ENCODE results near the gene ARHGEF2. TPM values are rescaled to one million over a fixed set of nuclear protein-coding genes. Genes with fewer than 3 reads are reported as not detected.

ARHGEF2 gene
- total and polyA plus RNA-seq, 8 donors = 10.3 to 39.0 (median 20.3) TPM

DNA sequence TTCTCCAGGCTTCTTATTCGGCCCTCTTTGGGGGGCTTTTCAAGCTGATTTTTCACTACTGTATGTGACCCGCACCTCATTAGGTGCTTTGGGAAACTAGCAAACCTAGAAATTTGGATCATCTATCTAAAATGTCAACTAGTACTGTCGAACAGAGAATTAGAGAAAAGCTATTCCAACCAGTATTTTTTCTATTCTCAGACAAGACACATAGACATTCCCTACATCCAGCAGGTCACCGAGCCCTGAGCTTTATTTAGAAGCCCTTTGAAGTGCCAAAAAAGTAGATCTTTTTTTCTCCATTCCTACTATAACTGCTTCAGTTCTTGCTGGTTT is 42.7 kb upstream of the ARHGEF2 start:
- H3K27ac ChIP-seq = peak overlapping the region in 2 of 4 donors; percentile 65 to 76
- H3K4me3 ChIP-seq = peak overlapping the region; percentile 45 to 92 (median 82)
- intact Hi-C loops (cut with DNase I) = no loop called here
- ATAC-seq = no peak
- H3K27me3 ChIP-seq = no peaks in the 10 kb centered on the region
- no peak for TF ChIP-seq CTCF (IDR thresholded peaks at IDR 0.05)
- no peak for DNase-seq
- peaks cover 6 to 15% (median 14%) of the 10 kb centered on the region in 3 donors for H3K4me1 ChIP-seq
- WGBS, 2 donors = 3 to 5% methylated on average over 4 of the region's 4 CpGs
- H3K36me3 ChIP-seq = peaks cover 0 to 32% (median 9%) of the 10 kb centered on the region in 3 donors
- FAIRE-seq = no peak
- no peaks in the 10 kb centered on the region for H3K9me3 ChIP-seq

- no peaks in the 10 kb centered on the region for H3K27me3 ChIP-seq
- WGBS, 2 donors = 0 to 1% methylated on average over 45 of the region's 45 CpGs
- intact Hi-C loops (cut with DNase I) = no loop called here
- ATAC-seq (peak; percentile 96 to 99 (median 99)), FAIRE-seq (no peak), DNase-seq (peak; percentile 78 to 91 (median 86))
- no peak for TF ChIP-seq CTCF (IDR thresholded peaks at IDR 0.05)
- H3K36me3 ChIP-seq = peaks cover 0 to 37% (median 9%) of the 10 kb centered on the region in 3 donors
- H3K9me3 ChIP-seq = no peaks in the 10 kb centered on the region
- H3K4me1 ChIP-seq = peaks cover 6 to 15% (median 14%) of the 10 kb centered on the region in 3 donors
- peak within 1 kb of the TSS; percentile 45 to 92 (median 82) for H3K4me3 ChIP-seq
- peak within 1 kb of the TSS; percentile 63 to 76 (median 65) for H3K27ac ChIP-seq
Measured at GRCh38 chr1:156020293-156021092, 42.1 kb upstream of the ARHGEF2 start, which contains the start of gene SSR2. SSR2 (minus strand) TSS chr1:156020951; CDS start chr1:156020167, 784 bp downstream.

DNA sequence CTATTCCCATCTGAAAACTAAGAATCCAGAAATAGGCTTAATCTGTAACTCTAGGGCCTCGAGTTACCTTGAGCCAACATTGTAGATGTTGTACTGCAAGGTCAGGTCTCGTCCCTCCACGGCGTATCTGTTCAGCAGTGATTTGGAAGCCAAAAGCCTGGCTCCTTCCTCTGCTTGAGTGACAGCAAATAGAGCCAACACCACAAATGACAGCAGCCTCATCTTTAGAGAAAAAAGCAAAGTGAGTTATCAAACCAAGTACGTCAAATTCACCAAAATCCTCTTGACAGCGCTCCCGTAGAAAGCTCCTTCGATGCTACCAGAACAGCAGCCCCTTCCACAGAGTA is 41.6 kb upstream of the ARHGEF2 start:
- 8 to 13% methylated on average over 8 of the region's 8 CpGs for WGBS, 2 donors
- Histone ChIP-seq H3K9me3 (no peaks in the 10 kb centered on the region), H3K36me3 (peaks cover 0 to 37% (median 9%) of the 10 kb centered on the region in 3 donors), H3K4me3 (peak overlapping the region; percentile 45 to 92 (median 82)), H3K27me3 (no peaks in the 10 kb centered on the region), H3K4me1 (peaks cover 6 to 15% (median 14%) of the 10 kb centered on the region in 3 donors), H3K27ac (peak overlapping the region in 1 of 4 donors; percentile 76)
- intact Hi-C loops (cut with DNase I) = no loop called here
- DNase-seq (no peak), FAIRE-seq (no peak), ATAC-seq (peak in 1 of 4 donors; percentile 8)
- TF ChIP-seq CTCF (IDR thresholded peaks at IDR 0.05) = no peak

DNA sequence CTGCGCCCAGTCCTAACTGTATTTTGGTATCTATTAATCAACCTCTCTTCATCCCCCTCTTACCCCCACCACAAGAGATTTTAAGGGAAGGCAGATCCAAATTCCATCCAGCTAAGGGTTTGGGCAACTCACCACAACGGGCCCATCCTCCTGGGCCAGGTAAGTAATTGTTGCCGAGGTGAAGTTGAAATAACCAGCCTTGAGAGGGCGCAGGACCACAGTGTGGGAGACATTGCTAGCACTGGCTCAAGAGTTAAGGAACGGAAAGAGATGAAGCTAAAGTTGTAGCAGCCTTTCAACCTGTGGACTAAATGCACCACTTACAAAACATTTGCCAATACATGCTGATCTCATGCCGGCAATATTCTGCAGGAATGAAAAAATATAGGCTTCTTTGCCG is 36.5 kb upstream of the ARHGEF2 start:
- WGBS, 2 donors = 89 to 93% methylated on average over 7 of the region's 7 CpGs
- H3K4me3 ChIP-seq = no peak overlapping the region
- peaks cover 0 to 85% (median 37%) of the 10 kb centered on the region in 3 donors for H3K36me3 ChIP-seq
- intact Hi-C loops (cut with DNase I) = no loop called here
- H3K9me3 ChIP-seq = no peaks in the 10 kb centered on the region
- DNase-seq = no peak
- H3K27ac ChIP-seq = no peak overlapping the region
- TF ChIP-seq CTCF (IDR thresholded peaks at IDR 0.05) = no peak
- no peaks in the 10 kb centered on the region for H3K27me3 ChIP-seq
- FAIRE-seq = no peak
- H3K4me1 ChIP-seq = peaks cover 6 to 13% (median 12%) of the 10 kb centered on the region in 3 donors
- no peak for ATAC-seq
